ENCODE measurements around the gene LARGE2.

Gene LARGE2

DNA sequence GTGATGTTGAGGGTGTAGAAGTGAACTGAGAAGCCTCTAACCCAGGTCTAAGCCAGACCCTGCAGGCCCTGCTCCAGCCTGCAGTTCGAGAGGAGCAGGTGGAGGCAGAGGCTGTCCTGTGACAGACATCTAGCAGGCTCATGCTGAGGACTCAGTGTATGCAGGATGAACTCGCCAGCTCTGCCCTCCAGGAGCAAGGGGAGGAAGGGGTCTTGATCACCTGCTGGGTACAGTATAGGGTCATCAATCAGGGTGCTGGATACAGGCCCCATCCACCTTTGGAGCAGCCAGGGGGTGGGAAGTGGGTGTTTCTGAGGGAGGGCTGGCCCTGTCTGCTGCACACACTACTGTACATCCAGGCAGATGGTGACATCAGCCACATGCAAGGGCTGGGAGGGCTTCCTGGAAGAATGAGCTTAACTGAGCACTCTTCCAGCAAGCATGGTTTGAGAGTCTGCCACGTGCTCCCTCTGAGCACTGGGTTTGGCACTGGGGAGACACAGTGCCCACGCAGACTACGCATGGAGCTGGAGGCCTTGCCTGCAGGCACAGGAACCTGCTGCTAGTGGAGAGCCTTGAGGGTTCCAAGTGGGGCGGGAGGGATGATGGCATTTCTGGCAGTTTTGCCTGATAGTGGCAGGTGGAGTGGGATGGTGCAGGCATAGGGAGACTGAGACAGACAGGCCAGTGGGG is 27.8 kb upstream of the LARGE2 start:
- Histone ChIP-seq H3K27me3 (ENCODE audit: control insufficient read depth, low read length) (peaks cover 21% of the 10 kb centered on the region), H3K4me3 (ENCODE audit: low read length) (no peak overlapping the region), H3K36me3 (ENCODE audit: control insufficient read depth, low read length) (no peaks in the 10 kb centered on the region), H4K20me1 (ENCODE audit: control insufficient read depth, insufficient read depth, low read depth, low read length) (no peaks in the 10 kb centered on the region), H3K4me2 (ENCODE audit: low read length) (no peak overlapping the region), H3K9me3 (ENCODE audit: control insufficient read depth, insufficient read depth, low read length) (no peaks in the 10 kb centered on the region), H3F3A (ENCODE audit: control insufficient read depth, insufficient read depth) (no peaks in the 10 kb centered on the region), H3K79me2 (ENCODE audit: control insufficient read depth, low read length) (no peaks in the 10 kb centered on the region), H3K9me2 (replicated peaks; ENCODE audit: control insufficient read depth, low read length) (no peaks in the 10 kb centered on the region), H3K4me1 (ENCODE audit: control insufficient read depth, low read length) (peaks cover 11% of the 10 kb centered on the region), H3K27ac (ENCODE audit: low read depth, low read length) (no peak overlapping the region)
- no peak for TF ChIP-seq EZH2phosphoT487 (IDR thresholded peaks at IDR 0.05; ENCODE audit: borderline replicate concordance, low read length)
- TF ChIP-seq, protein P1, sequence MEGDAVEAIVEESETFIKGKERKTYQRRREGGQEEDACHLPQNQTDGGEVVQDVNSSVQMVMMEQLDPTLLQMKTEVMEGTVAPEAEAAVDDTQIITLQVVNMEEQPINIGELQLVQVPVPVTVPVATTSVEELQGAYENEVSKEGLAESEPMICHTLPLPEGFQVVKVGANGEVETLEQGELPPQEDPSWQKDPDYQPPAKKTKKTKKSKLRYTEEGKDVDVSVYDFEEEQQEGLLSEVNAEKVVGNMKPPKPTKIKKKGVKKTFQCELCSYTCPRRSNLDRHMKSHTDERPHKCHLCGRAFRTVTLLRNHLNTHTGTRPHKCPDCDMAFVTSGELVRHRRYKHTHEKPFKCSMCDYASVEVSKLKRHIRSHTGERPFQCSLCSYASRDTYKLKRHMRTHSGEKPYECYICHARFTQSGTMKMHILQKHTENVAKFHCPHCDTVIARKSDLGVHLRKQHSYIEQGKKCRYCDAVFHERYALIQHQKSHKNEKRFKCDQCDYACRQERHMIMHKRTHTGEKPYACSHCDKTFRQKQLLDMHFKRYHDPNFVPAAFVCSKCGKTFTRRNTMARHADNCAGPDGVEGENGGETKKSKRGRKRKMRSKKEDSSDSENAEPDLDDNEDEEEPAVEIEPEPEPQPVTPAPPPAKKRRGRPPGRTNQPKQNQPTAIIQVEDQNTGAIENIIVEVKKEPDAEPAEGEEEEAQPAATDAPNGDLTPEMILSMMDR (IDR thresholded peaks at IDR 0.05; ENCODE audit: low read depth, low read length, poor library complexity, severe bottlenecking) = no peak

DNA sequence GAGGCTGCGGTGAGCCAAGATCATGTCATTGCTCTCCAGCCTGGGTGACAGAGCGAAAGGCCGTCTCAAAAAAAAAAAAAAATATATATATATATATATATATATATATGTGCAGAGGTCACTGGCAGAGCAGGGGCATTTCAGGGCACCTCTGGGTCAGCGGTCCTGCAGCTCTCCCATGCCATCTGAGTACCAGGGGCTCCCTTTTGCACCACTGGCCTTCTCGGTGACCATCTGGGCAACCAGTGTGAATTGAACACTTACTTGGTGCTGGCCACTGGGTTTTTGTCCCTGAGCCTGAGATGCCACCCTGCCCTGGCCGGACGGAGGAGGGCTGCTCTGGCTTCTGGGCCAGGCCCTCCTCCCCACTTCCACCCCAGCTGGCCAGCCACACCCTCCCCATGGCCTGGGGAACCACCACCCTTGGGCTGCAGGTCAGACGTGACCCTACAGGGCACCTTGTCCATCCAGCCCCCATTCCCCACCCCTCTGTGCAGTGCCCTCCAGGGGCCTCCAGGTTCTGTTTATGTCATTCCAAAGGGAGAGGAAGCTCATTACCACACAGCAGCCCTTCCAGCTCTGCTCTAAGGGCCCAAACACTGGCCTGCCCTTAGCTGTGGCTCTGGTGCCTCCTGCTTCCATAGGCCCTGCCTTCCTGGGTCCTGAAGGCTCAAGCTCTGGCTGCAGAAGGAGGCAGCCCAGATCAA is 26.8 kb upstream of the LARGE2 start:
- Histone ChIP-seq H3K36me3 (ENCODE audit: control insufficient read depth, low read length) (no peaks in the 10 kb centered on the region), H3K9me3 (ENCODE audit: control insufficient read depth, insufficient read depth, low read length) (no peaks in the 10 kb centered on the region), H3F3A (ENCODE audit: control insufficient read depth, insufficient read depth) (no peaks in the 10 kb centered on the region), H3K27me3 (ENCODE audit: control insufficient read depth, low read length) (peaks cover 26% of the 10 kb centered on the region), H3K4me2 (ENCODE audit: low read length) (no peak overlapping the region), H3K4me1 (ENCODE audit: control insufficient read depth, low read length) (peaks cover 12% of the 10 kb centered on the region), H3K4me3 (ENCODE audit: low read length) (no peak overlapping the region), H4K20me1 (ENCODE audit: control insufficient read depth, insufficient read depth, low read depth, low read length) (no peaks in the 10 kb centered on the region), H3K79me2 (ENCODE audit: control insufficient read depth, low read length) (no peaks in the 10 kb centered on the region), H3K27ac (ENCODE audit: low read depth, low read length) (no peak overlapping the region), H3K9me2 (replicated peaks; ENCODE audit: control insufficient read depth, low read length) (no peaks in the 10 kb centered on the region)
- no peak for TF ChIP-seq EZH2phosphoT487 (IDR thresholded peaks at IDR 0.05; ENCODE audit: borderline replicate concordance, low read length)
- TF ChIP-seq, protein P1 (IDR thresholded peaks at IDR 0.05; ENCODE audit: low read depth, low read length, poor library complexity, severe bottlenecking) = no peak

DNA sequence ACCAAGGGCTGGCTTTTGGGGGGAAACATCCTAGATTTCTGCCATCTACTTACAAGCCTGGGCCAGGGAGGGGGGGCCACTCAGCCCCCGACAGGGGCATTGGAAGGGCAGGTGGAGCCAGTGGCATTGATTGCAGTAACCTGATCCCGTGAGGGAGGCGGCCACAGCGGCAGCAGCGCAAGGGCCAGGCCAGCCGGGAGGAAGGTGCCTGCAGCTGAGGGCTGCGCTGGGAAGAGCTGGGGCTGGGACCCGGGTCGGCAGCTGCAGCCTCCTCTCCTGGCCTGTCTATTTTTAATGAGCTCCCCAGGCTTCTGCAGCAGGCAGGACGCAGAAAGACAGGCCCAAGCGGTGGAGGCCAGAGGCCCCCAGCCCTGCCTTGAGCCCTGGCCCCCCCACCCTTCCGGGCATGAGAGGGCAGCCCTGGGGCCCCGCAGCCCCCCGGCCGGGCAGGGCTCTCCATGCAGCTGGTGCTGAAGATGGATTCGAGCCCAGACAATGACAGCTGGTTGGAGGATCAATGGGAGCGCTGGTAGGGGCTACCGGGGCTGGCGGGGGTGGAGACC is 26.0 kb upstream of the LARGE2 start:
- Histone ChIP-seq H3K4me2 (ENCODE audit: low read length) (no peak overlapping the region), H4K20me1 (ENCODE audit: control insufficient read depth, insufficient read depth, low read depth, low read length) (no peaks in the 10 kb centered on the region), H3K27me3 (ENCODE audit: control insufficient read depth, low read length) (peaks cover 32% of the 10 kb centered on the region), H3K79me2 (ENCODE audit: control insufficient read depth, low read length) (no peaks in the 10 kb centered on the region), H3K9me3 (ENCODE audit: control insufficient read depth, insufficient read depth, low read length) (no peaks in the 10 kb centered on the region), H3K27ac (ENCODE audit: low read depth, low read length) (no peak overlapping the region), H3K36me3 (ENCODE audit: control insufficient read depth, low read length) (no peaks in the 10 kb centered on the region), H3F3A (ENCODE audit: control insufficient read depth, insufficient read depth) (no peaks in the 10 kb centered on the region), H3K9me2 (replicated peaks; ENCODE audit: control insufficient read depth, low read length) (no peaks in the 10 kb centered on the region), H3K4me3 (ENCODE audit: low read length) (no peak overlapping the region), H3K4me1 (ENCODE audit: control insufficient read depth, low read length) (peaks cover 12% of the 10 kb centered on the region)
- no peak for TF ChIP-seq EZH2phosphoT487 (IDR thresholded peaks at IDR 0.05; ENCODE audit: borderline replicate concordance, low read length)
- TF ChIP-seq, protein P1 (IDR thresholded peaks at IDR 0.05; ENCODE audit: low read depth, low read length, poor library complexity, severe bottlenecking) = no peak

All from DOHH2 (cell line).